22Rv1 (cell line): Measurements from ENCODE around the gene CFAP221.

ENCODE experiments used
- CTCF ChIP-seq: fragments of 450-650 bp; IDR thresholded peaks from 2 replicates; pipeline ENCODE4 v1.5.1; 2017; ENCODE audit warnings: mild to moderate bottlenecking
- ZFX ChIP-seq: fragments of 450-650 bp; IDR thresholded peaks from 2 replicates; pipeline ENCODE4 v1.6.1; 2017; ENCODE audit warnings: antibody characterized with exemption, borderline replicate concordance

GRCh38 chr2:119649364-119649917, 105.2 kb downstream of the CFAP221 start:
- no peak for TF ChIP-seq CTCF
- no peak for TF ChIP-seq ZFX
